Epidermal melanocyte (primary cell): Measurements from ENCODE around the gene SNRNP27.
"Not testable (repeated sequence)": the region's sequence is repeated elsewhere in the genome, so short reads cannot be mapped to it uniquely, and the experiment has no call there.

ENCODE experiments used
- DNase-seq: peaks from one replicate; pipeline ENCODE4 v3.0.0; 2011; ENCODE audit warnings: low spot score; ENCODE audit not compliant: insufficient read length

Gene SNRNP27

DNA sequence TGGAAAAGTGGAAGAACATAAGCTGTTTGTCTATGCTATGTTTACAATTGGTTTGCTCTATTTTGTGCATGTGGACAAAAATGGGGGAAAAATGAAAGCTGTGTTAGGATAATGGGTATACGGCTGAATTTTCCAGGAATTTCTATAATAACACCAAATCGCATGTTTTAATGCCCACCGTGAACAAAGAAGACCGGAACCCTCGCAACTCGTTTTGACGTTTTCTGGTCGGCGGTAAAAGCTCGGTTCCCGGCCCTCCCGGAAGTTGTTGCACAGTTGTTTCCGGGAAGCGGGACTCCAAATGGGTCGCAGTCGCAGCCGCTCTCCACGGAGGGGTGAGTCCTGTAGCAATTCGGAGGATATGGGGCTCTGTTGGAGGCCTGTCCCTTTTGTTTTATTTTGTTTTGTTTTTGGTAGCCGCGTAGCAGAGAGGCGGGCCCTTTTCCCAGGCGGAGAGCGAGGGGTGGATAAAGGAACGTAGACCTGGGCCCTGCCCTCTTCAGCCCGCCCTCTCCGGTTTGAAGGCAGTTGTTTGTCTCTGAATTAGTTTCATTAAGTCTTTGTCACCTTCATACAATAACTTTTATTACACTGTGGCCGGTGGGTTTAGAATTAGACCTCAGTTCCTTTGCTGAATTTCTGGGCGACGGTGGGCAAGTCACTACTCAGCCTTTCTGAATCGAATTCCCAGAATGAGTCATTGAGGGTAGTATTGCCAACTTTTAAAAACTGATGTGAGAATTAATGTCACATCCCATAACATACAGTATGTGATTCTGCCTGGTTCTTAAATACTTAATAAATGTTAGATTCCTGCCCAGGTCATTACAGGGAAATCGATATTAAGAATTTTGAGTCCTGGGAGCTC is at the start of gene SNRNP27:
Gene SNRNP27, plus strand, starts transcription at position 273 of the 868 bp plus-strand sequence. Its CDS starts 29 bp downstream, at position 302.
- peak; percentile 68 for DNase-seq

DNA sequence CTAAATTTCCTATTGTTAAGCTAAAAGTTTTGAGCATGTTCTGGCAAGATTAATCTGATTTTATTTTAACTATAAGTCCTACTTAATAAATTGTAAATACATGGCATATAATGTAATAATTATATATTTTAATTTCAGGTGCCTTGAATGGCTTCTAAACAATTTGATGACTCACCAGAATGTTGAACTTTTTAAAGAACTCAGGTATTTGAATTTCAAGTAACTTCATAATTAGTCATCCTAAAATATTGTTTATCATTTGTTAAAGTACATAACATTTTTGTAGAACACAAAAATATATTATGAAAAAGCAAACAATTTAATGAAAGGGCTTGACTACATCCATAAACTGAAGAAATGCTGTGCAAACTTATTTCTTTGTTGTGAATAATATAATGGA is 49.8 kb upstream of the SNRNP27 start:
- DNase-seq = no peak

GRCh38 chr2:69844560-69844959 is 49.2 kb upstream of the SNRNP27 start:
- DNase-seq = no peak

- no peak for DNase-seq
Measured at GRCh38 chr2:69846182-69847067, 47.3 kb upstream of the SNRNP27 start.

GRCh38 chr2:69847068-69847828 is 46.5 kb upstream of the SNRNP27 start:
- no peak for DNase-seq

GRCh38 chr2:69848186-69848790 is 45.5 kb upstream of the SNRNP27 start:
- DNase-seq = no peak

DNA sequence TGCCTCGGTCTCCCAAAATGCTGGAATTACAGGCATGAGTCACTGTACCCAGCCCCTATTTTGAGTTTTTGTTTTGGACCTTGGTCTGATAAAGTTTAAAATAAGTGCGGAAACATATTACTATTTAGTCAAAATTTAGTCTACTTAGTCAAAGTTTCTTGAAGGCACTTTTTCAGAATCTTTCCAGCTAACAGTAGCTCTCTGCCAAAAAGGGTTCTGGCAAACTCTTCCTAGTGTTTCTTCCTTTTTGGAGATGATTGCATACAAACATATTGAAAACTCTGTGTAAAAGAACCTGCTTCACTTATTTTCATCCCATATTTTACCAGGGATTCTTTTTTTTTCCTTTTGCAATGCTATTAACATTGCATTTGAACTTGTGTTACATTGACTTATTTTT is 35.5 kb upstream of the SNRNP27 start:
- DNase-seq = no peak

DNA sequence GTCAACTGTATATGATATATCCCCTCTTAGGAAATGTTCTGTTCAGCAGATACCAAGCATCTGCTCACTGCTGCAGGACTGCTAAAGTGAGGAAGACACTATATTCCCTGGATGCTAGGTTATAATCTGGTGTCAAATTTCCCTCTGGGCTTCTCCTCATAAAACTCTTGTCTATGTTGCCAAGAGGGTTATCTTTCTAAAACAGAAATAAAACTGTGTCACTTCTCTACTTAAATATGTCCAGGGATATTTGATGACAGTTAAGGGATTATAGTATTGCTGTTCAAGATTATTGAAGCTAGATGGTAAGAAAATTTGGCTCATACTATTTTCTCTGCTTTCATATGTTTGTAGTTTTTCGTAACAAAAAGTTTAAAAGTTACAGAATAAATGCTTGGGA is 30.5 kb upstream of the SNRNP27 start:
- no peak for DNase-seq

GRCh38 chr2:69888451-69888850 is 5.3 kb upstream of the SNRNP27 start:
- no peak for DNase-seq

DNA sequence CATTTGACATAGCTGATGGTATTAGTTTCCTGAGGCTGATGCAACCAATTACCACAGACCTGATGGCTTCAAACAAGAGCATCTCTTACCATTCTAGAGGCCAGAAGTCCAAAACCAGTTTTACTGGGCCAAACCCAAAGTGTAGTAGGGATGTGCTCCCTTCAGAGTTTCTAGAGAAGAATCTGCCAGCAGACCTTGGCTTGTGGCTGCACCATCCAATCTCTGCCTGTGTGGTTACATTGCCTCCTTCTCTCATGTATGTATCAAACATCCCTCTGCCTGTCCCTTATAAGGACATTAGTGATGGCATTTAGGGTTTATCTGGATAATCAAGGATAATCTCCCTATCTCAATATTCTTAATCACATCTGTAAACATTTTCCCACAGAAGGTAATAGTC is 4.5 kb upstream of the SNRNP27 start:
- DNase-seq = no peak

- DNase-seq = no peak
Measured at GRCh38 chr2:69890881-69891280, 2.9 kb upstream of the SNRNP27 start.

- not testable (repeated sequence) for DNase-seq
Measured at GRCh38 chr2:69892838-69893424, 825 bp upstream of the SNRNP27 start.

GRCh38 chr2:69894737-69895136 is 981 bp downstream of the SNRNP27 start:
- DNase-seq = not testable (repeated sequence)

GRCh38 chr2:69902213-69902922 is 8.6 kb downstream of the SNRNP27 start:
- no peak for DNase-seq

DNA sequence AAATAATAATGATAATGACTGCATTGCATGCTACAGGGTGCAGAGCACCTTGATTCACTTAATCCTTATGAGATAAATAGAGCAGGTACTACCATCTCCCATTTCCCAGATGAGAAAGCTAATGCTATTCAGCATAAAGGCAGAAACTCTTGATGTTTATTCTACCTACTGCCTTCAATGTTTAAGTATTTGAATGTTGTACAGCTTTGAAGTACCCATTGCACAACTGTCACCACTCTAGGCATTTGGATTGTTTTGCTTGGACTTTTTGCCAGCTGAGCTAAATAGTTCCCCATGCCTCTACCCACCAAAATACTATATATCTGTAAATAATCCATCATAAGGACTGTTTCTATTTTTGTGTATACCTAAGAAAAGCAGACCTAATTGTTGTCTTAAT is 13.5 kb downstream of the SNRNP27 start:
- DNase-seq = no peak

DNA sequence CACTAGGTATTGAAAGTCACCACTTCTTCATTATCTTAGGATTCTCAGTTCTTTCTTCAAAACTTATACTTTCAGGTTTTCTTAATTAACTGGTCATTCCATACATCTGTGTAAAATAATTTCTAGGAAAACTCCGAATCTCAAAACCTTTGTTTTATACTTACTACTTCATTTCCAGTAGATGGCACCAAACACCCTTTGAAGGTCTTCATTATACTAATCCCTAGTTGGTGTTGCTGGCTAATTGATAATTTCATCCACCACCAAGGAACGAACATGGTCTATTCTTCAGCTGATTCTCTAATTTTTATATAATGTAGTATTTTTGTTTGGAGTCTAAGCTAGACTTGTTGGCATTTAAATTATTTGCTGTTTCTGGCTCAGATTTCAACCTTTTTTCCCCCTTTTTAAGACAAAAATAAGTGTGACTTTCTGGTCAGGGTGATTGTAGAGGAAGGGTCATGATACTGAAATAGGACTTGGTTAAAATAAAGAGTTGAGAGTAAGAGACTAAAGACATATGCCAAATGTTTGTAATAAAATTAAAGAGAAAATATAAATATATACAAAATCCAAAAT is 18.3 kb downstream of the SNRNP27 start:
- DNase-seq = no peak

DNA sequence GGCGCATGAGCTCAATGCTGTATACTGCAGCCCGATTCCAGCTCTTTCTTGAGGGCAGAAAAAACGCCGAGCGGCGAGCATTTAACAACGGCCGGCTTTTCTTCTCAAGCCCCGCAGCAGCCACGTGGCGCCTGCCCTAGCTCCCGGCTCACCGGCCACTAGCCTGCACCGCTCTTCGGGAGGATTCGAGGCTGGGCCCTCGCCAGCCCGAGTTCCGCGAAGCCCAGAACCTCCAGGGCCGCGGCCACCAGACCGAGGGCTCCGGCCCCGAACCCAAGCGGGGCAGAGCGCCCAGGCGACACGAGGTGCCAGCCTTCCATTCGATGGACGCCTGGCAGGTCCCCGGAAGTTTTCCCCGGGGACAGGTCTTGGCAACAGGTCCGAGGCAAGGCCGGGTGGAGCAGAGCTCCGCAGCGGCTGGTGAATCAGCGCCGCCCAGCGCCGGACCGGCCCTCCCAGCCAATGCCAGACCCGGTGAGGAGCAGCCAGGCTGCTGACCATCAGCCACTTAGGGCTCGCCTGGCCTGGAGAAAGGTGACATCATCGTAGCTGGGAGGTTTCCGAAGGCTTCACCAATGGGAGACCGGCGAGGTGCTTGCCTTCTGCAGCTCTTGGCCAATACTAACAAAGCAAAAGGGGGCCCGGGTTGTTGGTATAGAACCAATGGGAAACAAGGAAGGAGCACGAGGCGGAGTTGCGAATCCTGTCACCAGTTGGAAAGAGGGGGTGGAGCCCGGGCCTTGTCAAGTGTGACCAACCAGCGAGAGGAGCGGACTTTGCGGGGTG is 20.6 kb downstream of the SNRNP27 start:
- peak; percentile 97 for DNase-seq

DNA sequence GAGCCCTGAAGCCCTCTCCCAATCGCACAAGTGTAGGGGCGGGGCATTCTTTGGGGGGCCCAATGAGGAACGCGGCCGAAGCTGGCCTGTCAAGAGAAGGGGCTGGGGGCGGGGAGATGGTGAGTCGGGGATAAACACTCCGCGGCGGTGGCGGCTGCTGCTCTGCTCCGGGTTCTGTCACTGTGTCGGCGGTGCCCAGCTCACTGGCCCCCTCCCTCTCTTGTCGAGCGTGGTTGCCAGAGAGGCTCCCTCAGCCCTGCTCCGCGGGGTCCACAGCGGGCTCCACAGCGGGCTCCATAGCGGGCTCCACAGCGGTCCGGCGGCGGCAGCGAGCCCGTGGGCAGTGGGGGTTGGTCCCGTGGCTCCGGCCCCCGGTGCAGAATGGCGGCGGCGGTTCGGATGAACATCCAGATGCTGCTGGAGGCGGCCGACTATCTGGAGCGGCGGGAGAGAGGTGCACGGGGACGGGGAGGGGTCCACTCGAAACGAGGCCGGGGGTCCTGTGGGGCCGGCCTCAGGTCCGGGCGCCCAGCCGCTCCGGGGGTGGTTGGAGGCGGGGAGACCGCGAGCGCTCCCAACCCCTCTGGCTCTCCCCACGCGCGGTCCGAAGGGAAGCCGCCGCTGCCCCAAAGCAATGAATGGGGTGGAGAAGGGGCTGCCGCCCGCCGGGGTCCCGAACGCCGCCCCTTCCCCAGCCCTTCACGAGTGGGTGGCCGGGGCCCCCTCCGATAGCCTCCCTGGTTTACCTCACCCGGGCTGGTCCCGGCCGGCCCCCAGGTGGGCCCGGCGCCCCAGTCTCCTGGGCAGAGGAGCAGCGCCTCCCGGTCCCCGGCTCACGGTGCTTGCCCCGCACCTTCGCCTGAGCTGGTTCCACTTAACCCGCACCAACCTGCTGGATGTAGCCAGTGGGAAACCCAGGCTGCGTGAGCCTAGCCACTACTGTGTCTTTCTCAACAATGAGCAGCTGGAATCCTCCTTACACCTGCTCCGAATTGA is 21.5 kb downstream of the SNRNP27 start, which contains the start of gene MXD1:
Gene MXD1, plus strand, starts transcription at position 160 of the 996 bp plus-strand sequence. Its CDS starts 222 bp downstream, at position 382.
- no peak for DNase-seq
